ENCODE results near the gene FOXRED2.

The FOXRED2 gene

DNA sequence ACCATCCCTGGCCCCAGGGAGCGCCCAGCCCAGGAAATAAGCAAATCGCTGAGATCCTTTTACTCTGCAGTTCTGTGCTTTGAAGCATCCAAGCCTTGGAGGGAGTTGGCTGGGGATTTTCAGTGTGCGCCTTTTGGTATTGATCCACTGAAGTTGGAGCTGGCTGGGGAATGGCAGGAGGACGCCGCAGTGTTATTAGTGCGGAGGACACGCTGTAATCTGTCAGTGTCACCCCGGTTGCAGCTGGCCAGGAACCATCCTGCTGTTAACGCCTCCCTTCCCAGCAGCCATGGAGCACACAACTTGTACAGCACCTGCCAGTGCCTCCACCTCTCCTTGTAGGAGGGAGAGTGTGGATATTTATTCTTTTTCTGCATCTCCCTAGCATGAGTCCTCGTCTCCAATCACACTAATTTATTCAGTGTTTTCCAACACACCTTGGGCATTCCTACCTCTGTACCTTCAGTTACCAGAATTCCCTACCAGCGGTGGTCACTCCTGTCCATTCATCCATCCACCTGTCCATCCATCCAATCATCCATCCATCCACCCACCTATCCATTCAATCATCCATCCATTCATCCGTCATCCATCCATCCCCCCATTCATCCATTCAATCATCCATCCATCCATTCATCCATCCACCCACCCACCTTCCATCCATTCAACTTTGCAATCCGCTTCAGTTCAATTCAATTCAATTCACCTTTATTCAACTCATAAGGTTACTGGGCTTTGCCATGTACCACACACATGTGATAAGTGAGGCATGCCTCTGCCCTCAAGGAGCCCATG lies 44.1 kb upstream of the FOXRED2 start:
- Histone ChIP-seq H3K4me3 (ENCODE audit: low read depth, low read length, poor library complexity, severe bottlenecking) (no peak overlapping the region), H3K36me3 (ENCODE audit: insufficient read depth, low read length) (no peaks in the 10 kb centered on the region), H3K27me3 (ENCODE audit: insufficient read depth, low read length) (0 out of 2 replicates have a peak, but pooled peaks cover 3% of the 10 kb centered on the region), H3F3A (ENCODE audit: insufficient read depth, low read length) (no peaks in the 10 kb centered on the region), H3K79me2 (ENCODE audit: insufficient read depth, low read length) (no peaks in the 10 kb centered on the region), H3K9me3 (ENCODE audit: low read length) (no peaks in the 10 kb centered on the region), H3K27ac (ENCODE audit: low read depth, low read length, poor library complexity, severe bottlenecking) (no peak overlapping the region), H3K9me2 (ENCODE audit: low read depth, low read length) (no peaks in the 10 kb centered on the region), H3K4me2 (ENCODE audit: low read length) (no peak overlapping the region), H2AFZ (ENCODE audit: low read length) (no peak overlapping the region), H3K4me1 (ENCODE audit: insufficient read depth, low read length, severe bottlenecking) (peaks cover 9% of the 10 kb centered on the region), H4K20me1 (ENCODE audit: insufficient read depth, low read length) (no peaks in the 10 kb centered on the region), H3K9ac (ENCODE audit: low read length) (no peak overlapping the region)
- no peak for TF ChIP-seq EZH2 (IDR thresholded peaks at IDR 0.05; ENCODE audit: borderline replicate concordance, low read length)
- TF ChIP-seq, protein P1, sequence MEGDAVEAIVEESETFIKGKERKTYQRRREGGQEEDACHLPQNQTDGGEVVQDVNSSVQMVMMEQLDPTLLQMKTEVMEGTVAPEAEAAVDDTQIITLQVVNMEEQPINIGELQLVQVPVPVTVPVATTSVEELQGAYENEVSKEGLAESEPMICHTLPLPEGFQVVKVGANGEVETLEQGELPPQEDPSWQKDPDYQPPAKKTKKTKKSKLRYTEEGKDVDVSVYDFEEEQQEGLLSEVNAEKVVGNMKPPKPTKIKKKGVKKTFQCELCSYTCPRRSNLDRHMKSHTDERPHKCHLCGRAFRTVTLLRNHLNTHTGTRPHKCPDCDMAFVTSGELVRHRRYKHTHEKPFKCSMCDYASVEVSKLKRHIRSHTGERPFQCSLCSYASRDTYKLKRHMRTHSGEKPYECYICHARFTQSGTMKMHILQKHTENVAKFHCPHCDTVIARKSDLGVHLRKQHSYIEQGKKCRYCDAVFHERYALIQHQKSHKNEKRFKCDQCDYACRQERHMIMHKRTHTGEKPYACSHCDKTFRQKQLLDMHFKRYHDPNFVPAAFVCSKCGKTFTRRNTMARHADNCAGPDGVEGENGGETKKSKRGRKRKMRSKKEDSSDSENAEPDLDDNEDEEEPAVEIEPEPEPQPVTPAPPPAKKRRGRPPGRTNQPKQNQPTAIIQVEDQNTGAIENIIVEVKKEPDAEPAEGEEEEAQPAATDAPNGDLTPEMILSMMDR (IDR thresholded peaks at IDR 0.05; ENCODE audit: low read length) = no peak

DNA sequence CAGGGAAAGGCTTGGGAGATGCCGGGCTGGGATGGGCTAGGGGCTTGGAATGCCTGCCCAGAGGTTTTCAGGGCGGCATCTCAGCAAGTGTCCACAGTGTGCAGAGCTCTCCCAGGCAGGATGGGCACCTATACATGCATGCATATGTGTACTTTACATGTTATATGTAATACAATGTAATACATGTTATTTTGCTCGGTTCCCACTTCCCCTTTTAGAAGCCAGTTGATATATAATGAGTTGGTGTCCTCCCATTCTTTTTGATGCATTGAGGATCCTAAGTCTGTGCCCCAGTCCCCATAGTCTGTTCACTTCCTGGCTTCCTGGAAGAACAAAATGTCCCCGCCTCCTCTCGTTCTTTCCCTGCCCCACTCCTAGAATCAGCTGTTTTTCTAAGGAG lies 42.2 kb upstream of the FOXRED2 start:
- Histone ChIP-seq H3K4me2 (ENCODE audit: low read length) (no peak overlapping the region), H3K4me3 (ENCODE audit: low read depth, low read length, poor library complexity, severe bottlenecking) (no peak overlapping the region), H3F3A (ENCODE audit: insufficient read depth, low read length) (no peaks in the 10 kb centered on the region), H2AFZ (ENCODE audit: low read length) (no peak overlapping the region), H3K79me2 (ENCODE audit: insufficient read depth, low read length) (no peaks in the 10 kb centered on the region), H3K27me3 (ENCODE audit: insufficient read depth, low read length) (0 out of 2 replicates have a peak, but pooled peaks cover 3% of the 10 kb centered on the region), H4K20me1 (ENCODE audit: insufficient read depth, low read length) (no peaks in the 10 kb centered on the region), H3K4me1 (ENCODE audit: insufficient read depth, low read length, severe bottlenecking) (peaks cover 9% of the 10 kb centered on the region), H3K9me3 (ENCODE audit: low read length) (no peaks in the 10 kb centered on the region), H3K9ac (ENCODE audit: low read length) (no peak overlapping the region), H3K36me3 (ENCODE audit: insufficient read depth, low read length) (no peaks in the 10 kb centered on the region), H3K27ac (ENCODE audit: low read depth, low read length, poor library complexity, severe bottlenecking) (no peak overlapping the region), H3K9me2 (ENCODE audit: low read depth, low read length) (no peaks in the 10 kb centered on the region)
- no peak for TF ChIP-seq EZH2 (IDR thresholded peaks at IDR 0.05; ENCODE audit: borderline replicate concordance, low read length)
- TF ChIP-seq, protein P1 (IDR thresholded peaks at IDR 0.05; ENCODE audit: low read length) = no peak

DNA sequence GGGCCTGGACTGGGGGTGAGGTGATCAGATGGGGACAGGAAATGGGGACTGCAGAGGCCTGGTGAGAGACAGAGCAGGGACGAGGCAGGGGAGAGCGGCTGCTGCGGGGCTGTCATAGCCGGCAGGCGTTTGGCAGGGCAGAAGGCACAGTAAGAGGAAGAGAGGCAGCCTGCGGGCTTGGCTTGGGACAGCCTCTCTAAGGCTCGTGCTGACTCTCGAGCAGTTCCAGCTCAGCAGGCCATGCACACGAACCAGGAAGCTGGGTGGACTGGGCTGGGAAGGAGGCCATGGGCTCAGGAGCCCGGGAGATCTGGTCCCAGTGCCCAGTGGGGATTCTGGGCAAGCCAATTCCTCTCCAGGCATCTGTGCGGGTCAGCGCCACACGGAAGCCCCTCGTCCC lies 41.8 kb upstream of the FOXRED2 start:
- H3K9me2 ChIP-seq (ENCODE audit: low read depth, low read length) = no peaks in the 10 kb centered on the region
- 0 out of 2 replicates have a peak, but pooled peaks cover 3% of the 10 kb centered on the region for H3K27me3 ChIP-seq (ENCODE audit: insufficient read depth, low read length)
- no peaks in the 10 kb centered on the region for H4K20me1 ChIP-seq (ENCODE audit: insufficient read depth, low read length)
- H3K9ac ChIP-seq (ENCODE audit: low read length) = no peak overlapping the region
- H2AFZ ChIP-seq (ENCODE audit: low read length) = no peak overlapping the region
- no peaks in the 10 kb centered on the region for H3K79me2 ChIP-seq (ENCODE audit: insufficient read depth, low read length)
- no peak overlapping the region for H3K4me2 ChIP-seq (ENCODE audit: low read length)
- TF ChIP-seq, protein P1 (IDR thresholded peaks at IDR 0.05; ENCODE audit: low read length) = no peak
- no peak for TF ChIP-seq EZH2 (IDR thresholded peaks at IDR 0.05; ENCODE audit: borderline replicate concordance, low read length)
- no peak overlapping the region for H3K4me3 ChIP-seq (ENCODE audit: low read depth, low read length, poor library complexity, severe bottlenecking)
- H3K9me3 ChIP-seq (ENCODE audit: low read length) = no peaks in the 10 kb centered on the region
- no peaks in the 10 kb centered on the region for H3K36me3 ChIP-seq (ENCODE audit: insufficient read depth, low read length)
- peaks cover 9% of the 10 kb centered on the region for H3K4me1 ChIP-seq (ENCODE audit: insufficient read depth, low read length, severe bottlenecking)
- no peaks in the 10 kb centered on the region for H3F3A ChIP-seq (ENCODE audit: insufficient read depth, low read length)
- no peak overlapping the region for H3K27ac ChIP-seq (ENCODE audit: low read depth, low read length, poor library complexity, severe bottlenecking)

Data from OCI-LY1 (cell line).